ENCODE measurements around the gene FKBP3. TPM values are rescaled to one million over a fixed set of nuclear protein-coding genes. Genes with fewer than 3 reads are reported as not detected.

The FKBP3 gene
- total RNA-seq, 1 experiment from 2014 or later: 94.2 TPM

DNA sequence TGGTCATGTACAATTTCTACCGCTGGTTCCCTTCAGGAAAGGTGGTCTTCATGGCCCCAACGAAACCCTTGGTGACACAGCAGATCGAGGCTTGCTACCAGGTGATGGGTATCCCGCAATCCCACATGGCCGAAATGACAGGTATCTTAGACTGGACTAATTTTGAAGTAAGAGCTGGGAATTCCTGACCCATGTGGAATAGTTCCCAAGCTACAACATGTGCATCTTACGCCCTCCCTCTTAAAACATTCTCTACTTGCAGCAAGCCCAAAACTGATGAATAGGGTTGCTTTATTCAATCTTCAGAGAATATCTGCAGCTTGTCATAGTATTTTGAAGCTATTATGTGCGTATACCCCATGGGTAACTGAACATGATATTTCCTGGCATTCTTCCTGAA lies 2.1 kb upstream of the FKBP3 start:
- H3K4me1 Mint-ChIP-seq (ENCODE audit: low read depth, unreplicated experiment): peaks cover 14% of the 10 kb centered on the region
- no peaks in the 10 kb centered on the region for H3K9me3 ChIP-seq
- no TSS peak for BruUV-seq (replicated peaks)
- peak overlapping the region; percentile 97 for H3K4me3 Mint-ChIP-seq (ENCODE audit: unreplicated experiment)
- TF ChIP-seq CTCF (IDR thresholded peaks at IDR 0.05; ENCODE audit: insufficient read depth in 1 of 2, low read depth in 1 of 2, low read length in 1 of 2, severe bottlenecking in 1 of 2, unreplicated experiment in 1 of 2): no peak
- H3K27ac Mint-ChIP-seq (ENCODE audit: unreplicated experiment): peak overlapping the region; percentile 95
- peaks cover 8% of the 10 kb centered on the region; the same call in 1 of the 2 replicates for H3K4me1 ChIP-seq
- H3K9me3 Mint-ChIP-seq (ENCODE audit: unreplicated experiment): no peaks in the 10 kb centered on the region
- H3K36me3 ChIP-seq (ENCODE audit: control insufficient read depth, insufficient read depth, low read length): no peaks in the 10 kb centered on the region
- H3K36me3 Mint-ChIP-seq (ENCODE audit: insufficient read depth, unreplicated experiment): peaks cover 11% of the 10 kb centered on the region
- H3K27me3 Mint-ChIP-seq (ENCODE audit: insufficient read depth, unreplicated experiment): no peaks in the 10 kb centered on the region
- DNase-seq: no peak
- peak overlapping the region; percentile 64 for H3K4me3 ChIP-seq (ENCODE audit: low read depth, low read length)
- POLR2A ChIA-PET: interaction anchor here (0.9 to 1.1 kb wide), 2 partner anchors 76 to 117 kb away, joined by 3 read pairs; partner anchors contain the start of gene MIS18BP1
- intact Hi-C loops (cut with micrococcal nuclease; ENCODE audit: unreplicated experiment): no loop called here
- CTCF ChIA-PET: interaction anchor here (1.2 to 1.5 kb wide), 2 partner anchors 117 to 223 kb away, joined by 3 to 8 read pairs; partner anchors contain the start of gene MIS18BP1
- no peaks in the 10 kb centered on the region for H3K27me3 ChIP-seq (replicated peaks; ENCODE audit: control insufficient read depth, insufficient read depth, low read length)

DNA sequence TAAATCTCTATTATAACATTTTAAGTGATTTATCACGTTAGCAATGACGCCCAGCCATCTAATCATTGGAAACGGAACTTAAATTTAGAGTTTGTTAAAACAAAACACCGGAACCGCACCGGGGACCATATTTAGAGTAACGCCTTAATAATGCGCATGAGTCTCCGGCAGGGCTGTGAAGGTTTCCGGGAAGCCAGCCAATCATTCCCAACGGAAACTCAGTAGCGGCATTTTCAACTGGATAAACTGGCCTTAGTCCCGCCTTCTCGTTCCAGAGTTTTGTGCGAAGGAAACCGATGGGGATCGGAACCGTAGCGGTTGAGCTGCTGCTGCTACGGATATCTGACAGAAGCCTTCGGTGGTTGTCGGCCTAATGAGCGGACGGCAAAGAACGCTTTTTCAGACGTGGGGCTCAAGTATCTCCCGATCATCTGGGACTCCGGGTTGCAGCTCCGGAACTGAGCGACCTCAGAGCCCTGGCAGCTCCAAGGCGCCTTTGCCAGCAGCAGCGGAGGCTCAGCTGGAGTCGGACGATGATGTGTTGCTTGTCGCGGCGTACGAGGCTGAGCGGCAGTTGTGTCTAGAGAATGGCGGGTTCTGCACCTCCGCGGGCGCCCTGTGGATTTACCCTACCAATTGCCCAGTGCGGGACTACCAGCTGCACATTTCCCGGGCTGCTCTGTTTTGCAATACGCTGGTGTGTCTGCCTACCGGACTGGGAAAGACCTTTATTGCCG lies 1.5 kb upstream of the FKBP3 start, which contains the start of gene FANCM:
Gene FANCM (plus strand): TSS at position 272 of the 737 bp plus-strand sequence. CDS start 102 bp downstream, at position 374.
- Mint-ChIP-seq H3K9me3 (ENCODE audit: unreplicated experiment) (no peaks in the 10 kb centered on the region), H3K4me1 (ENCODE audit: low read depth, unreplicated experiment) (peaks cover 14% of the 10 kb centered on the region), H3K36me3 (ENCODE audit: insufficient read depth, unreplicated experiment) (peaks cover 10% of the 10 kb centered on the region), H3K27ac (ENCODE audit: unreplicated experiment) (peak within 1 kb of the TSS; percentile 95), H3K4me3 (ENCODE audit: unreplicated experiment) (peak within 1 kb of the TSS; percentile 97), H3K27me3 (ENCODE audit: insufficient read depth, unreplicated experiment) (no peaks in the 10 kb centered on the region)
- Histone ChIP-seq H3K36me3 (ENCODE audit: control insufficient read depth, insufficient read depth, low read length) (no peaks in the 10 kb centered on the region), H3K4me3 (ENCODE audit: low read depth, low read length) (peak within 1 kb of the TSS; percentile 64), H3K9me3 (no peaks in the 10 kb centered on the region), H3K4me1 (peaks cover 8% of the 10 kb centered on the region; the same call in 1 of the 2 replicates), H3K27me3 (replicated peaks; ENCODE audit: control insufficient read depth, insufficient read depth, low read length) (no peaks in the 10 kb centered on the region)
- TSS peak; percentile 42 for BruUV-seq (replicated peaks)
- CTCF ChIA-PET: interaction anchor here (1.2 to 1.5 kb wide), 2 partner anchors 117 to 222 kb away, joined by 3 to 8 read pairs; partner anchors contain the start of gene MIS18BP1
- DNase-seq: peak; percentile 92 to 95
- intact Hi-C loops (cut with micrococcal nuclease; ENCODE audit: unreplicated experiment): loop anchor here (1.0 to 2.0 kb wide), 4 partner anchors 51 to 174 kb away; partner anchors contain the start of genes PRPF39 and TOGARAM1
- POLR2A ChIA-PET: interaction anchor here (0.7 kb wide), 1 partner anchor 117 kb away, joined by 3 read pairs; the partner anchor contains the start of gene MIS18BP1
- no peak for TF ChIP-seq CTCF (IDR thresholded peaks at IDR 0.05; ENCODE audit: insufficient read depth in 1 of 2, low read depth in 1 of 2, low read length in 1 of 2, severe bottlenecking in 1 of 2, unreplicated experiment in 1 of 2)

- no TSS peak for BruUV-seq (replicated peaks)
- POLR2A ChIA-PET: interaction anchor here (0.7 kb wide), 1 partner anchor 118 kb away, joined by 3 read pairs; the partner anchor contains the start of gene MIS18BP1
- CTCF ChIA-PET: interaction anchor here (1.5 kb wide), 1 partner anchor 221 kb away, joined by 8 read pairs; no protein-coding TSS in a partner anchor
Observed at GRCh38 chr14:45135156-45135555, 875 bp upstream of the FKBP3 start.

More at GRCh38 chr14:45135156-45135555, 875 bp upstream of the FKBP3 start:
- Mint-ChIP-seq H3K9me3 (ENCODE audit: unreplicated experiment) (no peaks in the 10 kb centered on the region), H3K27me3 (ENCODE audit: insufficient read depth, unreplicated experiment) (no peaks in the 10 kb centered on the region), H3K36me3 (ENCODE audit: insufficient read depth, unreplicated experiment) (peaks cover 10% of the 10 kb centered on the region), H3K27ac (ENCODE audit: unreplicated experiment) (peak overlapping the region; percentile 95), H3K4me1 (ENCODE audit: low read depth, unreplicated experiment) (peaks cover 14% of the 10 kb centered on the region), H3K4me3 (ENCODE audit: unreplicated experiment) (peak overlapping the region; percentile 97)
- peak overlapping the region; percentile 44 for H3K4me3 ChIP-seq (ENCODE audit: low read depth, low read length)
- no peak for TF ChIP-seq CTCF (IDR thresholded peaks at IDR 0.05; ENCODE audit: insufficient read depth in 1 of 2, low read depth in 1 of 2, low read length in 1 of 2, severe bottlenecking in 1 of 2, unreplicated experiment in 1 of 2)
- DNase-seq: no peak
- H3K4me1 ChIP-seq: peaks cover 8% of the 10 kb centered on the region; the same call in 1 of the 2 replicates
- H3K9me3 ChIP-seq: no peaks in the 10 kb centered on the region
- H3K27me3 ChIP-seq (replicated peaks; ENCODE audit: control insufficient read depth, insufficient read depth, low read length): no peaks in the 10 kb centered on the region
- no peaks in the 10 kb centered on the region for H3K36me3 ChIP-seq (ENCODE audit: control insufficient read depth, insufficient read depth, low read length)
- intact Hi-C loops (cut with micrococcal nuclease; ENCODE audit: unreplicated experiment): loop anchor here (1.0 to 2.0 kb wide), 4 partner anchors 50 to 173 kb away; partner anchors contain the start of genes PRPF39 and TOGARAM1
